K562 (cell line): ENCODE results near the gene SEC22C. TPM values are rescaled to one million over a fixed set of nuclear protein-coding genes. Genes with fewer than 3 reads are reported as not detected.

Source experiments
- ATAC-seq: fragments of 200-7000 bp; cut with Tn5 transposase; 3 replicates; pipeline ENCODE4 v1.9.1; 2020; ENCODE audit warnings: moderate library complexity
- BruUV-seq: library from RNA; stranded (reverse); fragments of 400-500 nt; replicated peaks from 2 replicates; lab custom pipeline; 2021; lab: Mats Ljungman, UMichigan
- CTCF ChIA-PET: fragments of 300-600 bp; formaldehyde crosslinking; extraction: SDS; loops from one replicate; lab custom pipeline; 2021; ENCODE audit warnings: low intra/inter-chr PET ratio; lab: Yijun Ruan, JAX
- POLR2A ChIA-PET: fragments of 300-600, 350-650 bp; sonication (Branson Sonifier 250); formaldehyde crosslinking; extraction: SDS; loops from one replicate; lab custom pipeline; 2021; ENCODE audit warnings: antibody characterized with exemption, inconsistent platforms; lab: Yijun Ruan, JAX
- DNase-seq, 4 experiments: peaks; one replicate each; pipeline versions ENCODE4 v3.0.0 to v3.0.0-alpha.2; 2011 to 2018; ENCODE audit warnings: low spot score in 3 of 4, mixed read lengths in 3 of 4; ENCODE audit errors: extremely low read depth in 1 of 4
- FAIRE-seq: peaks from 2 replicates; lab custom pipeline; 2011; peaks lifted over from hg19 to GRCh38; lab: Jason Lieb, UNC
- H2AFZ ChIP-seq: 2 replicates; pipeline ENCODE4 v1.6.0; 2011; ENCODE audit warnings: low read depth, low read length, control low read depth, inconsistent platforms
- H3K27ac ChIP-seq: fragments of 200-600 bp; 3 replicates; pipeline ENCODE4 v1.8.0; 2011; ENCODE audit warnings: low read depth, mild to moderate bottlenecking, control low read depth, inconsistent platforms, low read length, moderate library complexity, mixed read lengths; ENCODE audit errors: extremely low read depth
- H3K27me3 ChIP-seq, 2 experiments: fragments of 300-600 bp in 1 of 2; 2 replicates in 1 of 2; 3 replicates in 1 of 2; pipeline versions ENCODE4 v1.6.0 to v1.8.0; 2011; ENCODE audit warnings: inconsistent platforms in 2 of 2, low read length in 2 of 2, mild to moderate bottlenecking in 1 of 2, mixed read lengths in 1 of 2, moderate library complexity in 1 of 2; ENCODE audit not compliant: control insufficient read depth in 2 of 2, insufficient read depth in 2 of 2
- H3K36me3 ChIP-seq: fragments of 300-600 bp; 3 replicates; pipeline ENCODE4 v1.8.0; 2011; ENCODE audit warnings: mild to moderate bottlenecking, low read length, inconsistent platforms; ENCODE audit not compliant: control insufficient read depth, insufficient read depth
- H3K4me1 ChIP-seq, 2 experiments: fragments of 200-600 bp in 1 of 2; replicated peaks in 1 of 2; 2 replicates in 1 of 2; 3 replicates in 1 of 2; pipeline versions ENCODE4 v1.5.1 to v1.8.0; 2011; ENCODE audit warnings: inconsistent platforms in 2 of 2, low read length in 2 of 2, mild to moderate bottlenecking in 1 of 2, mixed read lengths in 1 of 2, moderate library complexity in 1 of 2; ENCODE audit not compliant: control insufficient read depth in 2 of 2, insufficient read depth in 2 of 2
- H3K4me2 ChIP-seq: 2 replicates; pipeline ENCODE4 v1.6.1; 2011; ENCODE audit warnings: low read length, control low read depth, inconsistent platforms, mixed read lengths; ENCODE audit not compliant: insufficient read depth
- H3K4me3 ChIP-seq: fragments of 200-600 bp; sonication (generic), shearing (Covaris generic); 2 replicates; pipeline ENCODE4 v1.5.1; 2016; ENCODE audit warnings: control low read depth, inconsistent platforms
- H3K79me2 ChIP-seq: fragments of 200-600 bp; 3 replicates; pipeline ENCODE4 v1.8.0; 2011; ENCODE audit warnings: low read length, inconsistent platforms; ENCODE audit not compliant: control insufficient read depth, insufficient read depth
- H3K9ac ChIP-seq, 2 experiments: 2 replicates each; pipeline versions ENCODE4 v1.6.0 to v1.6.1; 2011; ENCODE audit warnings: low read depth in 2 of 2, low read length in 2 of 2, control low read depth in 1 of 2, inconsistent platforms in 1 of 2, mild to moderate bottlenecking in 1 of 2, mixed read lengths in 1 of 2; ENCODE audit not compliant: insufficient read depth in 1 of 2
- H3K9me1 ChIP-seq: one replicate; pipeline ENCODE4 v1.6.0; 2011; ENCODE audit warnings: inconsistent platforms, mild to moderate bottlenecking, low read length, moderate library complexity; ENCODE audit not compliant: control insufficient read depth, insufficient read depth
- H3K9me3 ChIP-seq: replicated peaks from 2 replicates; pipeline ENCODE4 v1.5.1; 2011; ENCODE audit warnings: low read depth, low read length, inconsistent platforms; ENCODE audit not compliant: control insufficient read depth, insufficient read depth
- H4K20me1 ChIP-seq: replicated peaks from 2 replicates; pipeline ENCODE4 v1.6.1; 2011; ENCODE audit warnings: low read length, inconsistent platforms, mixed read lengths; ENCODE audit not compliant: control insufficient read depth, insufficient read depth
- CHCHD3 ChIP-seq: fragments of 250-450 bp; sonication (Bioruptor Pico); IDR thresholded peaks from 2 replicates; pipeline ENCODE4 v2.1.2; 2022; ENCODE audit warnings: mild to moderate bottlenecking
- HNRNPH1 ChIP-seq: fragments of 200-400 bp; formaldehyde crosslinking; optimal IDR thresholded peaks from 2 replicates; pipeline ENCODE3; 2017; ENCODE audit warnings: low read depth, mild to moderate bottlenecking, low read length, moderate library complexity
- HSF4 ChIP-seq: fragments of 250-450 bp; sonication (Bioruptor Pico); IDR thresholded peaks from 2 replicates; pipeline ENCODE4 v2.1.2; 2022; ENCODE audit warnings: mild to moderate bottlenecking, moderate library complexity, borderline replicate concordance
- MAZ ChIP-seq, 2 experiments: fragments of 450-650 bp in 1 of 2; sonication (generic) in 1 of 2; formaldehyde crosslinking; IDR thresholded peaks in 1 of 2; conservative IDR thresholded peaks in 1 of 2; 2 replicates each; pipeline versions ENCODE4 v1.4.0 to v1.5.0; 2020; ENCODE audit warnings: mild to moderate bottlenecking in 1 of 2, missing genetic modification reagents in 1 of 2
- NFATC3 ChIP-seq: fragments of 450-650 bp; IDR thresholded peaks from 2 replicates; pipeline ENCODE4 v1.6.1; 2017; ENCODE audit warnings: mild to moderate bottlenecking
- SIX5 ChIP-seq, 2 experiments: IDR thresholded peaks; 2 replicates each; pipeline ENCODE4 v1.6.1; 2011; ENCODE audit warnings: low read length in 2 of 2, borderline replicate concordance in 1 of 2, low read depth in 1 of 2, mild to moderate bottlenecking in 1 of 2, moderate library complexity in 1 of 2; ENCODE audit not compliant: insufficient read depth in 1 of 2
- WHSC1 ChIP-seq: IDR thresholded peaks from one replicate; pipeline ENCODE4 v1.6.1; 2012; ENCODE audit warnings: low read length, control low read depth, inconsistent platforms
- ZNF121 ChIP-seq: sonication (generic); formaldehyde crosslinking; conservative IDR thresholded peaks from 2 replicates; pipeline ENCODE4 v1.8.0; 2022; ENCODE audit warnings: missing genetic modification reagents
- ZNF57 ChIP-seq: fragments of 450-650 bp; formaldehyde crosslinking; IDR thresholded peaks from 2 replicates; pipeline ENCODE4 v1.4.0; 2020; ENCODE audit warnings: mild to moderate bottlenecking, moderate library complexity
- WGBS: fragments of 100-300 bp; shearing (Covaris generic); methylation state at CpG from one replicate; pipeline ENCODE4 v1.1.6; 2016; ENCODE audit warnings: low coverage, mixed read lengths; ENCODE audit not compliant: insufficient coverage; ENCODE audit errors: missing lambda C conversion rate; 5-methylcytosine and 5-hydroxymethylcytosine counted together
- in situ Hi-C: fragments of 300-500 bp; cut with MboI; formaldehyde crosslinking; loops from 4 replicates; pipeline ENCODE4 v1.15.0; 2018; ENCODE audit warnings: inconsistent platforms, mixed read lengths
- intact Hi-C: fragments of 100-400 bp; cut with micrococcal nuclease; formaldehyde crosslinking; loops from 2 replicates; pipeline ENCODE4 v1.14.2; 2022
- polyA plus RNA-seq, 8 experiments: library from polyadenylated mRNA; depleted of rRNA in 4 of 8; stranded (reverse) in 5 of 8; unstranded in 3 of 8; fragments of >200 nt; fragmentation: Nextera tagmentation in 2 of 8; fragmentation: Illumina TruSeq in 1 of 8; extraction: Ambion mirVana in 2 of 8; extraction: Trizol in 1 of 8; gene quantifications; 2 replicates each; pipeline versions ENCODE4 v1.2.1 to v1.2.3, GENCODE V29; 2011 to 2014; ENCODE audit warnings: inconsistent platforms in 1 of 8, missing spikeins in 1 of 8
- total RNA-seq, 7 experiments: library from RNA; depleted of rRNA in 6 of 7; stranded (reverse); fragments of >200 nt in 6 of 7; fragmentation: Illumina TruSeq in 2 of 7; extraction: Trizol in 2 of 7; gene quantifications; 2 replicates each; pipeline versions ENCODE4 v1.2.1 to v1.2.3, GENCODE V29; 2011 to 2021; ENCODE audit warnings: low replicate concordance in 1 of 7
- TF ChIP-seq, protein P1 (sequence below): fragments of 250-450 bp; sonication (Bioruptor Pico); IDR thresholded peaks from 2 replicates; pipeline ENCODE4 v1.8.0; 2022; ENCODE audit warnings: moderate library complexity, mild to moderate bottlenecking, inconsistent platforms
- TF ChIP-seq, protein P2 (sequence below): fragments of 250-450 bp; sonication (Bioruptor Pico); IDR thresholded peaks from 2 replicates; pipeline ENCODE4 v1.5.0; 2021
- TF ChIP-seq, protein P3 (sequence below): IDR thresholded peaks from 2 replicates; pipeline ENCODE4 v1.6.1; 2012; ENCODE audit warnings: low read depth, low read length, improper control_type of control experiment, borderline replicate concordance
- TF ChIP-seq, protein P4 (sequence below): fragments of 450-650 bp; IDR thresholded peaks from 2 replicates; pipeline ENCODE4 v1.6.1; 2017; ENCODE audit warnings: antibody characterized with exemption
- TF ChIP-seq, protein P5 (sequence below): fragments of 250-450 bp; sonication (Bioruptor Pico); IDR thresholded peaks from 2 replicates; pipeline ENCODE4 v1.8.0; 2022; ENCODE audit warnings: inconsistent platforms, mild to moderate bottlenecking, moderate library complexity, borderline replicate concordance
- TF ChIP-seq, protein P6 (sequence below): fragments of 250-450 bp; sonication (Bioruptor Pico); IDR thresholded peaks from 2 replicates; pipeline ENCODE4 v1.8.0; 2021; ENCODE audit warnings: moderate library complexity, mild to moderate bottlenecking, inconsistent platforms
- TF ChIP-seq, protein P7 (sequence below): IDR thresholded peaks from 2 replicates; pipeline ENCODE4 v1.6.1; 2011; ENCODE audit not compliant: insufficient read length; ENCODE audit errors: extremely low read depth

Gene SEC22C
- total and polyA plus RNA-seq, 9 of the 15 experiments (the other 6 are each of a cell fraction or from before 2014, with no cell fraction given): 35.6 to 68.4 (median 50.7) TPM

DNA sequence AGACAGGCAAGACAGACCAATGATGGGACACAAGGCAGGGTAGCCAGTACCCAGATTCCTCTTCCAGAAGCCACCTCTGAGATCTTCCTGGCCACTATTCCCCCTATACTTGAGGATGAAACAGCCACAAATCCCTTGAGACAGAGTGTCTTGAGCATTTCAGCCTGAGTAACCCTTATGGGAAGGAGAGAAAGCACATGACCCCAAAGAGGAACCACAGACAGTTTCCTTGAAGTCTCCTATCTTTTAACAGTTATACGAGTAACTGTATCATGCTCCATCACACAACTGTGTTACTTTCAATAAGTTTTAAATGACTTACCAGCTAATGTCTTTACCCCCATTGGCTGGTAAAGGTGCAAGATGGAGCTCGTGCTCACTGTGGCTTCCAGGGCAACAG is 70.0 kb downstream of the SEC22C start:
- Histone ChIP-seq H3K9me1 (no peaks in the 10 kb centered on the region), H3K79me2 (no peaks in the 10 kb centered on the region), H3K36me3 (no peaks in the 10 kb centered on the region), H4K20me1 (no peaks in the 10 kb centered on the region), H3K27me3 (peaks cover 0 to 44% of the 10 kb centered on the region in 2 experiments; a peak in 3 of 5 replicates), H3K4me3 (no peak overlapping the region), H3K4me2 (no peak overlapping the region), H3K27ac (no peak overlapping the region), H3K9me3 (no peaks in the 10 kb centered on the region), H3K9ac (no peak overlapping the region), H3K4me1 (peaks cover 0 to 3% of the 10 kb centered on the region in 2 experiments; a peak in 2 of 5 replicates), H2AFZ (no peak overlapping the region)
- in situ Hi-C loops: no loop called here
- POLR2A ChIA-PET: no interaction called here
- BruUV-seq: no TSS peak
- ATAC-seq (no peak), DNase-seq (no peak), FAIRE-seq (peak; percentile 23)
- CTCF ChIA-PET: no interaction called here
- 4% methylated on average over 2 of the region's 2 CpGs for WGBS
- intact Hi-C loops: no loop called here
- TF ChIP-seq, protein P1, sequence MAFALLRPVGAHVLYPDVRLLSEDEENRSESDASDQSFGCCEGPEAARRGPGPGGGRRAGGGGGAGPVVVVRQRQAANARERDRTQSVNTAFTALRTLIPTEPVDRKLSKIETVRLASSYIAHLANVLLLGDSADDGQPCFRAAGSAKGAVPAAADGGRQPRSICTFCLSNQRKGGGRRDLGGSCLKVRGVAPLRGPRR (CRISPR knock-in tag): no peak
- TF ChIP-seq CHCHD3 (CRISPR knock-in tag) (no peak), WHSC1 (no peak), ZNF57 (CRISPR knock-in tag) (no peak), SIX5 (IDR thresholded peaks at IDR 0.05; ENCODE audit: borderline replicate concordance in 1 of 2, insufficient read depth in 1 of 2, low read depth in 1 of 2, low read length in 2 of 2) (no peak), MAZ (CRISPR knock-in tag; conservative IDR thresholded peaks at IDR 0.05 in 1 of 2, IDR thresholded peaks at IDR 0.05 in 1 of 2) (no peak), ZNF121 (CRISPR knock-in tag) (no peak), HNRNPH1 (no peak), NFATC3 (no peak), HSF4 (CRISPR knock-in tag) (no peak)
- TF ChIP-seq, protein P2, sequence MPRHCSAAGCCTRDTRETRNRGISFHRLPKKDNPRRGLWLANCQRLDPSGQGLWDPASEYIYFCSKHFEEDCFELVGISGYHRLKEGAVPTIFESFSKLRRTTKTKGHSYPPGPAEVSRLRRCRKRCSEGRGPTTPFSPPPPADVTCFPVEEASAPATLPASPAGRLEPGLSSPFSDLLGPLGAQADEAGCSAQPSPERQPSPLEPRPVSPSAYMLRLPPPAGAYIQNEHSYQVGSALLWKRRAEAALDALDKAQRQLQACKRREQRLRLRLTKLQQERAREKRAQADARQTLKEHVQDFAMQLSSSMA: no peak
- TF ChIP-seq, protein P3, sequence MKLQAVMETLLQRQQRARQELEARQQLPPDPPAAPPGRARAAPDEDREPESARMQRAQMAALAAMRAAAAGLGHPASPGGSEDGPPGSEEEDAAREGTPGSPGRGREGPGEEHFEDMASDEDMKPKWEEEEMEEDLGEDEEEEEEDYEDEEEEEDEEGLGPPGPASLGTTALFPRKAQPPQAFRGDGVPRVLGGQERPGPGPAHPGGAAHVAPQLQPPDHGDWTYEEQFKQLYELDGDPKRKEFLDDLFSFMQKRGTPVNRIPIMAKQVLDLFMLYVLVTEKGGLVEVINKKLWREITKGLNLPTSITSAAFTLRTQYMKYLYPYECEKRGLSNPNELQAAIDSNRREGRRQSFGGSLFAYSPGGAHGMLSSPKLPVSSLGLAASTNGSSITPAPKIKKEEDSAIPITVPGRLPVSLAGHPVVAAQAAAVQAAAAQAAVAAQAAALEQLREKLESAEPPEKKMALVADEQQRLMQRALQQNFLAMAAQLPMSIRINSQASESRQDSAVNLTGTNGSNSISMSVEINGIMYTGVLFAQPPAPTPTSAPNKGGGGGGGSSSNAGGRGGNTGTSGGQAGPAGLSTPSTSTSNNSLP: no peak
- TF ChIP-seq, protein P4, sequence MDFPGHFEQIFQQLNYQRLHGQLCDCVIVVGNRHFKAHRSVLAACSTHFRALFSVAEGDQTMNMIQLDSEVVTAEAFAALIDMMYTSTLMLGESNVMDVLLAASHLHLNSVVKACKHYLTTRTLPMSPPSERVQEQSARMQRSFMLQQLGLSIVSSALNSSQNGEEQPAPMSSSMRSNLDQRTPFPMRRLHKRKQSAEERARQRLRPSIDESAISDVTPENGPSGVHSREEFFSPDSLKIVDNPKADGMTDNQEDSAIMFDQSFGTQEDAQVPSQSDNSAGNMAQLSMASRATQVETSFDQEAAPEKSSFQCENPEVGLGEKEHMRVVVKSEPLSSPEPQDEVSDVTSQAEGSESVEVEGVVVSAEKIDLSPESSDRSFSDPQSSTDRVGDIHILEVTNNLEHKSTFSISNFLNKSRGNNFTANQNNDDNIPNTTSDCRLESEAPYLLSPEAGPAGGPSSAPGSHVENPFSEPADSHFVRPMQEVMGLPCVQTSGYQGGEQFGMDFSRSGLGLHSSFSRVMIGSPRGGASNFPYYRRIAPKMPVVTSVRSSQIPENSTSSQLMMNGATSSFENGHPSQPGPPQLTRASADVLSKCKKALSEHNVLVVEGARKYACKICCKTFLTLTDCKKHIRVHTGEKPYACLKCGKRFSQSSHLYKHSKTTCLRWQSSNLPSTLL: no peak
- TF ChIP-seq, protein P5, sequence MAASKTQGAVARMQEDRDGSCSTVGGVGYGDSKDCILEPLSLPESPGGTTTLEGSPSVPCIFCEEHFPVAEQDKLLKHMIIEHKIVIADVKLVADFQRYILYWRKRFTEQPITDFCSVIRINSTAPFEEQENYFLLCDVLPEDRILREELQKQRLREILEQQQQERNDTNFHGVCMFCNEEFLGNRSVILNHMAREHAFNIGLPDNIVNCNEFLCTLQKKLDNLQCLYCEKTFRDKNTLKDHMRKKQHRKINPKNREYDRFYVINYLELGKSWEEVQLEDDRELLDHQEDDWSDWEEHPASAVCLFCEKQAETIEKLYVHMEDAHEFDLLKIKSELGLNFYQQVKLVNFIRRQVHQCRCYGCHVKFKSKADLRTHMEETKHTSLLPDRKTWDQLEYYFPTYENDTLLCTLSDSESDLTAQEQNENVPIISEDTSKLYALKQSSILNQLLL (CRISPR knock-in tag): no peak
- TF ChIP-seq, protein P6, sequence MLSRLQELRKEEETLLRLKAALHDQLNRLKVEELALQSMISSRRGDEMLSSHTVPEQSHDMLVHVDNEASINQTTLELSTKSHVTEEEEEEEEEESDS (CRISPR knock-in tag): no peak
- TF ChIP-seq, protein P7, sequence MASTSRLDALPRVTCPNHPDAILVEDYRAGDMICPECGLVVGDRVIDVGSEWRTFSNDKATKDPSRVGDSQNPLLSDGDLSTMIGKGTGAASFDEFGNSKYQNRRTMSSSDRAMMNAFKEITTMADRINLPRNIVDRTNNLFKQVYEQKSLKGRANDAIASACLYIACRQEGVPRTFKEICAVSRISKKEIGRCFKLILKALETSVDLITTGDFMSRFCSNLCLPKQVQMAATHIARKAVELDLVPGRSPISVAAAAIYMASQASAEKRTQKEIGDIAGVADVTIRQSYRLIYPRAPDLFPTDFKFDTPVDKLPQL: no peak
